Esophagus squamous epithelium (tissue), 4 donors: Measurements from ENCODE around the gene PPP2R3A.

Source experiments
- CTCF ChIP-seq, 6 experiments: fragments of 450-650 bp in 4 of 6; fragments of 200-600 bp in 2 of 6; sonication (generic) in 2 of 6; IDR thresholded peaks; one replicate each; pipeline ENCODE4 v1.5.1; 2016 to 2019; ENCODE audit warnings: antibody characterized with exemption in 6 of 6, mild to moderate bottlenecking in 4 of 6, moderate library complexity in 4 of 6
- POLR2A ChIP-seq, 4 donors: fragments of 450-650 bp; IDR thresholded peaks; one replicate each; pipeline ENCODE4 v1.6.1; 2017; ENCODE audit warnings: antibody characterized with exemption in 4 of 4, mild to moderate bottlenecking in 4 of 4, moderate library complexity in 3 of 4

- TF ChIP-seq CTCF (IDR thresholded peaks at IDR 0.05) = no peak
- TF ChIP-seq POLR2A (IDR thresholded peaks at IDR 0.05) = no peak
These were observed 56.3 kb downstream of the PPP2R3A start for GRCh38 chr3:136021803-136022202.
